Body of pancreas (tissue), 4 donors: Measurements from ENCODE around the gene SH2D4B. TPM values are rescaled to one million over a fixed set of nuclear protein-coding genes. Genes with fewer than 3 reads are reported as not detected.

Source experiments
- ATAC-seq: fragments of 150-250 bp; one replicate; pipeline ENCODE4 v1.9.1; 2016
- DNase-seq, 4 donors: peaks; one replicate each; pipeline ENCODE4 v3.0.0-alpha.2; 2019
- H3K27ac ChIP-seq, 4 donors: fragments of 200-600 bp; sonication (generic); 1 replicate in 3 of 4; 2 replicates in 1 of 4; pipeline versions ENCODE4 v1.5.1 to v1.6.1; 2016 to 2019; ENCODE audit warnings: mild to moderate bottlenecking in 1 of 4, mixed read lengths in 1 of 4, moderate library complexity in 1 of 4
- H3K27me3 ChIP-seq, 2 donors: fragments of 200-600 bp; sonication (generic); one replicate each; pipeline ENCODE4 v1.6.0; 2016; ENCODE audit warnings: mild to moderate bottlenecking in 1 of 2
- H3K36me3 ChIP-seq, 2 donors: fragments of 200-600 bp; sonication (generic); replicated peaks in 1 of 2; 2 replicates each; pipeline ENCODE4 v1.5.1; 2016; ENCODE audit warnings: low read depth in 2 of 2; ENCODE audit not compliant: insufficient read depth in 1 of 2
- H3K4me1 ChIP-seq: fragments of 200-600 bp; sonication (generic); one replicate; pipeline ENCODE4 v1.6.0; 2016
- H3K4me3 ChIP-seq, 2 donors: fragments of 200-600 bp; sonication (generic); 1 replicate in 1 of 2; 2 replicates in 1 of 2; pipeline ENCODE4 v1.5.1; 2016 to 2019
- H3K9me3 ChIP-seq, 3 donors: fragments of 200-600 bp; sonication (generic); 1 replicate in 2 of 3; 2 replicates in 1 of 3; pipeline ENCODE4 v1.5.1; 2016
- CTCF ChIP-seq, 7 experiments: fragments of 450-650 bp in 4 of 7; fragments of 200-600 bp in 3 of 7; sonication (generic) in 3 of 7; IDR thresholded peaks; one replicate each; pipeline ENCODE4 v1.5.1; 2016 to 2019; ENCODE audit warnings: antibody characterized with exemption in 7 of 7
- POLR2A ChIP-seq, 3 donors: fragments of 450-650 bp; IDR thresholded peaks; one replicate each; pipeline ENCODE4 v1.6.1; 2016; ENCODE audit warnings: antibody characterized with exemption in 3 of 3, mild to moderate bottlenecking in 2 of 3
- WGBS, 2 donors: methylation state at CpG; one replicate each; pipeline ENCODE4 v1.1.5; 2017; 5-methylcytosine and 5-hydroxymethylcytosine counted together
- intact Hi-C: fragments of 100-400 bp; cut with DNase I; formaldehyde crosslinking; loops from one replicate; pipeline ENCODE4 v1.15.1; 2023
- total RNA-seq, 2 donors: library from RNA; depleted of rRNA; stranded (reverse); fragments of >200 nt; gene quantifications; one replicate each; pipeline ENCODE4 v1.1.0, GENCODE V29; 2016

Gene SH2D4B
- total RNA-seq, 2 donors from 2014 or later: 0.33 TPM; not detected in 1

GRCh38 chr10:80648106-80648505 is 110.4 kb downstream of the SH2D4B start:
- TF ChIP-seq CTCF (IDR thresholded peaks at IDR 0.05): no peak
- TF ChIP-seq POLR2A (IDR thresholded peaks at IDR 0.05): no peak
- intact Hi-C loops: no loop called here
- Histone ChIP-seq H3K36me3 (no peaks in the 10 kb centered on the region), H3K27ac (no peak overlapping the region), H3K9me3 (no peaks in the 10 kb centered on the region), H3K27me3 (no peaks in the 10 kb centered on the region), H3K4me1 (no peaks in the 10 kb centered on the region), H3K4me3 (no peak overlapping the region)
- ATAC-seq: no peak
- no peak for DNase-seq
- WGBS, 2 donors: 70 to 71% methylated on average over 5 of the region's 5 CpGs

GRCh38 chr10:80649183-80649582 is 111.5 kb downstream of the SH2D4B start:
- H3K27ac ChIP-seq: no peak overlapping the region
- no peaks in the 10 kb centered on the region for H3K4me1 ChIP-seq
- ATAC-seq (no peak), DNase-seq (no peak)
- TF ChIP-seq CTCF (IDR thresholded peaks at IDR 0.05) (no peak), POLR2A (IDR thresholded peaks at IDR 0.05) (no peak)
- no peaks in the 10 kb centered on the region for H3K27me3 ChIP-seq
- peaks cover 0 to 5% (median 0%) of the 10 kb centered on the region in 3 donors for H3K9me3 ChIP-seq
- intact Hi-C loops: no loop called here
- H3K36me3 ChIP-seq: no peaks in the 10 kb centered on the region
- H3K4me3 ChIP-seq: no peak overlapping the region
- 83 to 85% methylated on average over 6 of the region's 6 CpGs for WGBS, 2 donors

- no peak for DNase-seq
- no peaks in the 10 kb centered on the region for H3K4me1 ChIP-seq
Observed at GRCh38 chr10:80655898-80656297, 118.2 kb downstream of the SH2D4B start.

GRCh38 chr10:80658068-80658467 is 120.4 kb downstream of the SH2D4B start:
- DNase-seq (no peak), ATAC-seq (no peak)
- H3K36me3 ChIP-seq: no peaks in the 10 kb centered on the region
- H3K4me3 ChIP-seq: no peak overlapping the region
- no peak for TF ChIP-seq CTCF (IDR thresholded peaks at IDR 0.05)
- no peak for TF ChIP-seq POLR2A (IDR thresholded peaks at IDR 0.05)
- peaks cover 4% of the 10 kb centered on the region for H3K4me1 ChIP-seq
- H3K9me3 ChIP-seq: peaks cover 0 to 14% (median 0%) of the 10 kb centered on the region in 3 donors
- WGBS, 2 donors: 72 to 80% methylated on average over 4 to 6 of the region's 6 CpGs
- no peaks in the 10 kb centered on the region for H3K27me3 ChIP-seq
- intact Hi-C loops: no loop called here
- no peak overlapping the region for H3K27ac ChIP-seq

More at GRCh38 chr10:80655898-80656297, 118.2 kb downstream of the SH2D4B start:
- Histone ChIP-seq H3K27ac (no peak overlapping the region), H3K4me3 (no peak overlapping the region), H3K36me3 (no peaks in the 10 kb centered on the region), H3K9me3 (peaks cover 0 to 14% (median 0%) of the 10 kb centered on the region in 3 donors), H3K27me3 (no peaks in the 10 kb centered on the region)
- TF ChIP-seq CTCF (IDR thresholded peaks at IDR 0.05): no peak
- no peak for TF ChIP-seq POLR2A (IDR thresholded peaks at IDR 0.05)
- intact Hi-C loops: no loop called here
- WGBS, 2 donors: 86 to 100% methylated on average over 1 of the region's 1 CpG
- no peak for ATAC-seq

DNA sequence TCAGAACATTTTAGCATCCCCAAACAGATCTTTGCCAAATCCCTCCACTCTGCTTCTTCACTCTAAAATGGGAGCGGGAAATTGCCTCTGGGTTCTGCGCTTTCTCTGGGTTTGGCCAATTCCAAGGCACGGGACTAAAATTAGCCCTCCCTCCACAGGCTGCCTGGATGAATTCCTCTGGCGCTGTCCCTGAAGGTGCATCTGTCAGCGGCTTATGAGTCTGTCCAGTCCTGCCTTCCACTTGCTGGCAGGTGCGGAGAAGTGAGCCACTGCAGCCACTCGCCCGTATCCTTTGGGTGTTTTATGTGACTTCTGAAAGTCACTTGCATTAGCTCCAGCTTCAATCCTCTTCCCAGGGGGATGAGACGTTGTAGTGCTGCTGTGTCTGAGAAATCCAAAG is 121.6 kb downstream of the SH2D4B start:
- TF ChIP-seq POLR2A (IDR thresholded peaks at IDR 0.05) (no peak), CTCF (IDR thresholded peaks at IDR 0.05) (no peak)
- 80 to 81% methylated on average over 9 of the region's 9 CpGs for WGBS, 2 donors
- H3K9me3 ChIP-seq: peaks cover 0 to 9% (median 0%) of the 10 kb centered on the region in 3 donors
- DNase-seq: no peak
- no peaks in the 10 kb centered on the region for H3K36me3 ChIP-seq
- peaks cover 8% of the 10 kb centered on the region for H3K4me1 ChIP-seq
- intact Hi-C loops: no loop called here
- H3K4me3 ChIP-seq: no peak overlapping the region
- H3K27ac ChIP-seq: no peak overlapping the region
- no peak for ATAC-seq
- H3K27me3 ChIP-seq: no peaks in the 10 kb centered on the region
